NCI-H524 (cell line): ENCODE measurements around the gene OSTM1.
A peak's percentile ranks its signal among the peaks of the same experiment; 100 is the strongest.

Source experiments
- DNase-seq, 2 experiments: peaks; one replicate each; lab custom pipeline; 2025; lab: John Stamatoyannopoulos, UW

Gene OSTM1, protein sequence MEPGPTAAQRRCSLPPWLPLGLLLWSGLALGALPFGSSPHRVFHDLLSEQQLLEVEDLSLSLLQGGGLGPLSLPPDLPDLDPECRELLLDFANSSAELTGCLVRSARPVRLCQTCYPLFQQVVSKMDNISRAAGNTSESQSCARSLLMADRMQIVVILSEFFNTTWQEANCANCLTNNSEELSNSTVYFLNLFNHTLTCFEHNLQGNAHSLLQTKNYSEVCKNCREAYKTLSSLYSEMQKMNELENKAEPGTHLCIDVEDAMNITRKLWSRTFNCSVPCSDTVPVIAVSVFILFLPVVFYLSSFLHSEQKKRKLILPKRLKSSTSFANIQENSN

DNA sequence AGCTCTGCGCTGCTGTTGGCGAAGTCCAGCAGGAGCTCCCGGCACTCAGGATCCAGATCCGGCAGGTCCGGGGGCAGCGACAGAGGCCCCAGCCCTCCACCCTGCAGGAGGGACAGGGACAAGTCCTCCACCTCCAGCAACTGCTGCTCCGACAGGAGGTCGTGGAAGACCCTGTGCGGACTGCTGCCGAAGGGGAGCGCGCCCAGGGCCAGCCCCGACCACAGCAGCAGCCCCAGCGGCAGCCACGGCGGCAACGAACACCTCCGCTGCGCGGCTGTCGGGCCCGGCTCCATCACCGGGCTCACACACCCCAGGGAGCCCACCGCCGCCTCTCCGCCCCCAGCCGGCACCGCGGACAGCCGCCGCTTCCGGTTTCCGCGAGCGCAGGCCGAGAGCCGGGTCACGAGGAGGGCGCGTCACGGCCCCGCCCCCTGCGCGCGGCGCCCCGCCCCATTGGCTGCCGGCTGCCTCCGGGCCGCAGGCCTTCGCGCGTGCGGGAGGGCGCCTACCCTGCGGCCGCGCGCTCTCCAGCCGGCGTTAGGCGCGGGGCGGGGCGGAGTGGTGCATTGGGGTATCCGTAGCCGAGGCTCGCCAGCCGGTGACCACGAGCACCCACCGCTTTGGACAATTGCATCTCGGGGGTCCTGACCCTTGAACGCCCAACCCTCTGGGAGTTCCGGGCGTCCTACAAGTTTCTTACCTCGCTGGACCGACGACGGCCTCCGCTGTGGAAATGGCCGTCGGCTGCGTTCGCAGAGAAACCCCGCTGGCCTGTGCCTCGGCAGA lies at the start of gene OSTM1:
TSS of gene OSTM1 (minus strand) at position 383 of the 786 bp plus-strand sequence. CDS start at position 293, 90 bp downstream.
- peak; percentile 56 to 83 for DNase-seq

DNA sequence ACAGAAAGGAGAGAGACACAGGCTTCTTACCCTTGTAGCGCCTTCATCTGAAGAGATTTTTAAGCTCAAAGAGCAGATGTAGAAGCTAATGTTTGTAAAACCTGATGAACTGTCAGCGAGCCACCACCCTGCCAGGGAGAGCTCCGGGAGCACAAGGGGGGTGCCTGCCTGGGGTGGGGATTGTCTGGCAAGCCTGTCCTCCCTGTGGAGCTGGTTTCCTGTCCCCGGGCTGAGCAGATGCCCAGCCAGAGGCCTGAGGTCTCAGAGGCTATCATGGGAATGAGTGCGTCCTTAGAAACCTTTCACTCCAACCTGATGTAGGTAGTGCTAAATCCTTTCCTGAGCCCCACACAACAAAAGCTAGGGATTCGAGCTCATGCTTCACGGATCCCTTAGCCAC lies 49.4 kb upstream of the OSTM1 start:
- DNase-seq = no peak

DNA sequence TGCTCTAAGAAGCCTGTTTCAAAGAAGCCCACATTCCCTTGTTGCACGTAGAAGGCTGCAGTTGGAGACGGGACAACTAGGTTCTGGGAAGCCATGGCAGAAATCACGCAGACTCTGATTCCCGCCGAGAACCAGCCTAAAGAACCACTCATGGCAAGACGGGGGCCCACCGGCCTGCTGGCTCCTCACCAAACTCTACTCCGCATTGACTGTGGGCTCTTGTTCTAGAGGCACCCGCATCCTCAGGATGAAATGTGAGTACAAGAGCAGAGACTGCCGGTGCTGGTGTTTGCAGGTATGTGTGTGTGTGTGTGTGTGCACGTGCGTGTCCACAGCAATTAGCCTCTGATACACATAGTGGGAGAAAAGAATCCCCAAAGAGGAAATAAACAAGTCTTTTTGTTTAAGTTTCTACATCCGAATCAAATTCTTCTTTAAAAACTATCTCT lies 49.0 kb upstream of the OSTM1 start:
- no peak for DNase-seq

DNA sequence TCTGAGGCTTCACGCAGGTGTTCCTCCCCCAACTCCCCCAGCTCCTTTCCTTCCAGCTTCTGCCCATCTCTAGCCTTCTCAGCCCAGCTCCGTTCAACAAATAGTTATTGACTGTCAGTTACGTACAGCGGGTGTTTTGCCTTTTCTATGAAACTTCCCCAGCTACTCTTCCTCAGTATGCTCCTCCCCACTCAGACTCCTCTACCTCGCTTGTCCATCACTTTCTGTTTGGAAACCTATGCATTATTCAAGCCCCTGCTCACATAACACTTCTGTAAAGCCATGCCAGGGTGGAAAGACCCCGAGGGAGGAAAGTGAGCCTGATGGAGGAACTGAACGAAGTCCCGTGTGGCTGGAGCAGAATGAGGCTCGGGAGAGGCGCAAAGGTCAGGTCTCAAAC lies 47.1 kb upstream of the OSTM1 start:
- no peak for DNase-seq

DNA sequence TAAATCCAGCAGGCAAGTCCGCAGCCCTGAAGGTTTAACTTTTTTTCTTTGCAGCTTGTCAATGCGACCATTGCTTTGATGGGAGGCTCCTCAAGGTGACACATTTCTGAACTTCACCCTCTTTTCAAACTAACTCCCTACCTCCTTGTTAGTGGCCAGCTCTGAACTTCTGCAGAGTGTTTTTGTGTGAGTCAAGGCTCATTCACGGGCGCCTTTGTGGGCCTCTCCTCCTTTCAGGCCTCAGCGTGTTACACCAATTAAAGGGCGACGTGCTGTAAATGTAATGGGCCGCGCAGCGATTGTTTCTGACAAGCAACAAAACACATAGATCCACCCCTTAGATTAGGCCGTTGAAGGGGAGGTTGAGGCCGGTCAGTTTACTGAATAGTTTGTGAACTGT lies 45.8 kb upstream of the OSTM1 start:
- DNase-seq = no peak

DNA sequence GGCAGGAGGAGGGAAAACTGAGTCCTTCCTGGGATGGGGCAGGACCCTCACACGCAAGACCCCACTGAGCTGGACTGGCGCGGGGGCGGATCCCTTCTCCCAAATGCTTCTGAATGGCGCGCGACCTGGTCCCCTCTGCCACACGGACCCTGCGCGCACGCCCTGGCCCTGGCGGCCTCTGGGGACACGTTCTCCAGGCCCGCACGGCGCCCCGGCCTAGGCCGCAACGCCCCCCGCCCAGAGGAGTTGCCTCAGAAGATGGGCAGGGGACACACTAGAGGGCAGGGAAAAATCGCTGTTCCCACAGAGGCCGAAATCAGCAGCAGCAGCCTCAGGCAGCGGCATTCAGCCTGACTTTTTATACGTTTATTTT lies 45.2 kb upstream of the OSTM1 start:
- DNase-seq = no peak

DNA sequence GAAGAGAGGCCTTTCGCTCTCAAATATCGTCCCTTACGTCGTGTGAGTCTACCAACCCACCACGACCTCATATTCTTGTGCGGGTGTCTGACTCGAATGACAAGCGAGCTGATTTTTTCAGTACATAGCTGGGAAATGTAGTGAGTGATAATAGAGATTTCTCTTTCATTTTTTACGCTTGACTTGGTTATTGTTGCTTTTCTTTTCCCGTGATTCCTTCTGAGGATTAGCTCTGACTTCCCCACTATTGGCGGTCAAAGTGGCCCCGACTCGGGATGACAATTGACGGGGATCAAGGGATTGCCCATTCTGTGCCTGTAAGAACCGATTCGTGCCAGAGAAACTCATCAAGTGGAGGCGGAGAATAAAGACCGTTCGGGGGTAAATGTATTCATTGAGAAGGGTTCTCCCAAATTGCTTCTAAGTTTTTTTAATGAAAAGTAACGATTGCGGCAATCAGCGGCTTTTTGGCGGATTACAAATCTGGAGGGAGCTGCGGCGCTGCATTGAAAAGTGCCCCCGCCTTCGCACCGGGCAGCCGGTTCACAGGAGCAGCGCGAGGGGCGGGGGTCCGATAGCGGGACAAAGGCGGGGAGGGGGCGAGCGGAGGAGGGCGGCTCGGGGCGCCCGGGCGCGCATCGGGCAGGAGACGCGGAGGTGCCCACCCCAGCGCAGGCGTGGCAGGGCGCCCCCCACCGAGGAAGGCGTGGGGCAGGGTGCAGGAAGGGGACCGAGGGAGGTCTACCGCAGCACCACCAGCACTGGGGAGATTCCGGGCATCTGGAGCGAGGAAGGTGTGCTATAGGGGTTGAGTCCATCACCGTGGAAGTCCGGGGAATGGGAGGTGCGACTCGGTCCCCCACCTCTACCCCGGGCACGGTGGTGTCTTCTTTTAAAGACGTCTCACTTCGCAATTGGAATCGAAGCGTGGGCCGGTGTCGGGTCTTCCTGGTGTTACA lies 44.5 kb upstream of the OSTM1 start:
- peak in 1 of 2 experiments; percentile 64 for DNase-seq

DNA sequence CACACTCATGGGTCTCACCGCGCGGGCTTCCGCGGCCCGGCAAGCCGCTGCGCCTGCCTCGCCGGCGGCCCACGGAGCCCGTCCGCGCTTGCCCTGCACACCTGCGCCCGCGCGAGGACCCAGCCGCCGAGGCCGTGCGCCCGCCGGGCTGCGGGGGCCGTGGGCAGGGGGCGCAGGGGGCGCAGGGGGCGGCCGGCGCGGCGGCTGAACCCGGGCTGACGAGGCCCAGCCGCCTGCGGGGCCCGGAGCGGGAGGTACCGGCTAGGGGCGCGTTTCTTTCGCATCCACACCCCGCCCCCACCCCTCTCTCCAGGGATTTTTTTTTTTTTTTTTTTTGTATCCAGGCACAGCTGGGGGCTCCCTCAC lies 43.8 kb upstream of the OSTM1 start:
- DNase-seq = no peak

DNA sequence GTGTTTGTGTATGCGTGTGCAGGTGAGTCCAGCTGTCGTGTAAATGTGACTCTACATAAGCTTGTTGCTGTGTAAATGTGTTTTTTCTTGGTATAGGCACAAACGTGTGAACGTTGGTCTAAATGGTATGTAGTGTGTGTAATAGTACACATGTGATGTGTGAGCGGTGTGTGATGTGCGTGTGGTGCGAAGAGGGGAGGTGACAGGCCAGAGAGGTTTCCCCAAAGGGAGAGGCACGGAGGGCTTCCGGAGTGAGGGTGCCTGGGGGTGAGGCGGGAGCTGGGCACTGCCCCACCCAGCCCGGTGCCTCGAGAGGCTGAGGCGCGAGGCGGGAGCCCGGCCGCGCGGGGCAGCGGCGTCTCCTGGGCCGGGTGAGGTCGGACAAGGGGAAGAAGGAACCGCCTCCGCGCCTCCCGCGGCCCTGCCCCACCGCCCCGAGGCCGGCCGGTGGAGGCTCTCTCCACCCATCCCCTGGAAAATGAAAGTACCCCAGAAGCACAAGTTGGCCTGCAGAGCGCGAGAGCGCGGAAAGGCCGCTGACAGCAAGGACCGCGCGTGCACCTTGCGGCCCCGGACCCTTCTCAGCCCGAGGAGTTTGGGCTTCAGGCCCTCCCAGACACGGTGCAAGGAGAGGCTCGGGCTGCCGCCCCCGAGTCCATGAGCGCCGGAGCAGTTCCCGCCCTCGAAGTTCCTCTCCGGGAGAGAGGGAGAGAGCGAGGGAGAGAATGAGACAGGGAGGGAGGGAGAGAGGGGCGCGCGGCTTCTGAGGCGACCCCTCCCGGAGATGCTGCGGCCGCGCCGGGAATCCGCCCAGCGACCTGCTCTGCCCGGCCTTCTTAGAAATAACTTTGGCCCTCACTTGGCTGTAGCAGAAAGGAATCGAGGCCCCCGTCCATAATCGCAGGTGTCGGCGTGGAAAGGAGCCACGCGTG lies 43.2 kb upstream of the OSTM1 start:
- DNase-seq = peak in 1 of 2 experiments; percentile 35

DNA sequence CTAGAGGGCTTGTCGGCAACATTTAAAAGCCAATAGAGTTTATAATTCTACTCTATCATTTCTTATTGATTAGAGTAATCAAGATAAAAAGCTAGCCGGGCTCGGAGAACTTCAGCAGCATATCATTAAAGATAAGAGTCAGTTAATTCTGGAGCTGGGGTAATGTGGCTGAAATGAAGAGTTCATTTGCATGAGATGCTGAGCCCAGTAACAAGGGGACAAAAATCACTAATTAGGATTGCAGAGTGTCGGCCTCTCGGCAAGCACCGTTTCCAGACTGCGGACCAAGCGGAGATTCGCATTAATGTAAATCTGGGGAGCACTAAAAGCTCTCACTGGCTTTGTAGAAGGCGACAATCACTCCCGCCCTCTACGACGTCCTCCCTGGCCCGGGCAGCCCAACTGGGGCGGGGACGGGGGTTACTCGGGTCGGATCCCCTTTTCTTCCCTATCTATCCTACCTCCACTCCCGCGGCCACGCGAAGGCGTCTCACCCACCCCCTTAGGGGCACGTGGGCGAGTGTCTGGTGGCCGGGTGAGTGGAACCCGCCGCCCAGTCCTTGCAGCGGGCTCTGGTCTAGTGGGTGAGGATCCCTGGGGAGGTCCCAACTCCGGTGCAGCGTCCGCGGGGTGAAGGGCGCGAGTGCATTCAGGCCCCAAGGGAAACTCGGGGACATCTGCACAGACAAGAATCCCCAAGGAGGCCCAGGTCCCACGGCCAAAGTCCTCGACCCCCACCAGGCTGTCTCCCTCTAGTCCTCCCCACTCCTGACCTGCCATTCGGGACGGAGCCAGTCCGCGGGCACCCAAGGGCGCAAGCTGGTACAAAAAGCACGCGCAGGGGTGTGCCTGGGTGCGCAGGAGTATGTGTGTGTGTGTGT lies 42.2 kb upstream of the OSTM1 start:
- DNase-seq = peak in 1 of 2 experiments; percentile 16

DNA sequence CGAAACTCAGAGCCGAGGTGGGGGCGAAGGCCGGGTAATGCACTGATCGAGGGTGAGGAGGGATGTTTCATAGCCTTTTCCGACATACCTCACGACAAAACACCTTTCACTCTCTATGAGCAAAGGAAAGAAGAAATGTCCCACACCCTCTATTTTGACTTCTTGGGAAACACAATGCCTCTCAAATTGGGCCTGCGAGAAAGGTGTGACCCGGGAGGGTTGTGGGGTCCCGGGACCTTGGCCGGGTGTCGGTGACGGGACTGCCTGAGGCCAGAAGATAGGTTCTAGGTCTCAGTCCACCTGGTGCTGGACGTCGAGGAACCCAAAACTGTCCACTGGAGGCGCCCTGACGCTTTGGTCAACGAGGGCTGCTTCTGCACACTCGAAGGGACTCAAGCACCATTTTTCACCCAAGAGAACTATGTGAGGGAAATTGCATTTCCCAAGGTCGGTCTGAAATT lies 41.1 kb upstream of the OSTM1 start:
- peak in 1 of 2 experiments; percentile 47 for DNase-seq

DNA sequence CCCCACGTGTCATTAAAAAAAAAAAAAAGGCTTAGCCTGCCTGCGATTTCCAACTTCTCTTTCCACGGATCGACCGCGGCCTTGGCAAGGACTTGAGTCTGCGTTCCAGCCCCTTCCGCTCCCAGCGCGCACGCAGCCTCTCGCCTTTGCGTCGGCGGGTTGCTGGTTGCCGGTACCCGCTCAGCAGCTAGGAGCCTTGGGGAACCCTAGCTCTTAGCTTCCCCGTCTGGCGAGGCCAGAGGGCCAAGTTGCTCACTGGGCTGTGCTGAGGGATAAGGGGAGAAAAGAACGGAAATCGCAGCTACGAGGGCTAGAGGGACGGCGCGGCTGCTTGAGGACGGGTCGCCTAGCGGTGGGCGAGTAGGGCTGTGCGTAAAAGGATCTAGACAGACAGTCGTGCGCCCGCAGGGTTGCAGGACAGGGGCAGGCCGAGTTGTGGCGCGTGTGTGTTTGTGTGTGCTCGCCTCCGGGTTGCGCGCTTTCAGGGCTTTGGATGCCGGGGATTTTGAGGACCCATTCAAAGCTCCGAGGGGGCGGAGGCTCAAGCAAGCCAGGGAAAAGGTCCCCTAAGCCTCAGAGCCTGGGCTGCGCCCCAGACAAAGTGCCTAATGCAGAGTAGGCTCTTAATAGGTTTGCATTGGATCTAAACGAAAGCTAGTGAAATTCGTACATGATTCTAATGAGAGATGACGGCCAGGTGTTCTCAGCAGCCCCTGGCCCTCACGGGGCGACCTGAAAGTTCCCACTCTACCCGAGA lies 40.5 kb upstream of the OSTM1 start:
- DNase-seq = peak; percentile 31 to 66

DNA sequence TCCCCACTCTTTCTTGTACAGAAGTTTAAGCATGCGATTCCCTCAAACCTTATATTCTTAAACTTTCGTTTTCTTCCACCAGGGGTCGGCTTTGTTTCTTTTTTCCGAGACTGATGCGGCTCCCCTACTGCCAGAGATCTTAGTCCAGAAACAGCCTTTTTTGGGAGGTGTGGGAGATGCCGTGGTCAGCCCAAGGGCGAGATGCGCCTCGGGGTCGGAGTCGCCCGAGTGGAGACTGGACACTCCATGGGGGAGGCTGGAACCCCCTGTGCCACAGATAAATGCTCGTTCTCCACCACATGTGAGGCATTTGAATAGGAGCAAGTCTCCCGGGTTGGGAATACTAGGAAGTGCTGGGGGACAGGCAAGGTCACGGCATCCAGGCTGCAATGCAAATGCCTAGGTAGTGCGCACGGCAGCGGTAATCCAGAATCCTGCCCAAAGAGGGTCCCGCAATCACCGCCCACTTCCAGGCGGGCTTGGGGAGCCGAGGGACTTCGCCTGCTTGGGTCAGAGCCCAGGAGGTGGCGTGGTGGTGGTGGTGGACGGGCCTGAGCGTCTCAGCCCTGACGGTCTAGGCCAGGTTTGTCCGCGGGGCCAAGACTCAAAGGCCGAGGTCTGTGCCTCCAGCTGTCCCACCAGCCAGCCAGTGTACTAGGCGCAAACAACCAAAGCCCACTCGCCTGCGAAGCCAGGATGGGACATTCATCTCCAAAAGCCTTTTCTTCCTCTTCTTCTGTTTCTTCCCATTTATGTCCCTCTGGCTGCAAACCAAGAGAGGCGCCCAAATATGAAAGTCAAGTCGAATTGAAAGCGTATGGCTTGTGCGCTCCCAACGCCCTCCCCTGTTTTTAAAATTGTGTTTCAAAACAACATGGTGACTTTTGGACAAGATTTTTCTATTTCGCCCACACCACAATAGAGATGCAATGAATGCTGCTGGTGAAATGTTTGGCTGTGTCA lies 39.3 kb upstream of the OSTM1 start:
- DNase-seq = peak; percentile 51

DNA sequence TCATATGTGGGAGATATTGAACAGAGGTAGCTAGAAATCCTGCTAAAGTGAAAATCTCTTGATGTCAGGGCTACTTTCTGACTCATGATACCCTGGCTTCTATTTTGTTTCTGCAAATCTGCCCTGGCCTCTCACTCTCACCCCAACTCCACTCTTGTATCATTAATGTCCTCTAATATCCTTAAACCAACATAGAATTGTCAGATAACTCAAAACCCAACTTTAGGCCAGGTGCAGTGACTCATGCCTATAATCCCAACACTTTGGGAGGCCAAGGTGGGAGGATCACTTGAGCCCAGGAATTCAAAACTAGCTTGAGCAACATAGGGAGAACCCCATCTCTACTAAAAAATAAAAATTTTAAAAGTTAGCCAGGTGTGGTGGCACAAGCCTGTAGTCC lies 33.8 kb upstream of the OSTM1 start:
- DNase-seq = no peak

DNA sequence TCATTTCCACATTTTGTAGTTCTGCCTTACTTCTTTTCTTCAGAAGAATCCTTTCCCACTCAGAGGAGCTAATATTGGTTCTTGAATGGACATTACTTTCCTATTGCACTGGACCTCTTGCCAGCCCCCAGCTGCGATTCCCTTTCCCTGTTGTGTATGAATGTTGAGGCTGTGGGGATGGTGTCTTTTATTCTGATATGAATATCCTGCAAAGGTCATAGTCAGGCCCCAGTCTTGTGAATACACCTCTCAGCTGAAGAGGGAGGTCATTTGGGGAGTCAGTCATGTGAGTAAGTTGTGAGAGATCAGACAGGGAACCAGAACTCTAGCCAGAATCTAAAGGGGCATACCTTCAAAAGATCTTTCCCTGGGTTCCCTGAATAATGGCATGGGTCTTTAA lies 32.6 kb upstream of the OSTM1 start:
- DNase-seq = no peak

DNA sequence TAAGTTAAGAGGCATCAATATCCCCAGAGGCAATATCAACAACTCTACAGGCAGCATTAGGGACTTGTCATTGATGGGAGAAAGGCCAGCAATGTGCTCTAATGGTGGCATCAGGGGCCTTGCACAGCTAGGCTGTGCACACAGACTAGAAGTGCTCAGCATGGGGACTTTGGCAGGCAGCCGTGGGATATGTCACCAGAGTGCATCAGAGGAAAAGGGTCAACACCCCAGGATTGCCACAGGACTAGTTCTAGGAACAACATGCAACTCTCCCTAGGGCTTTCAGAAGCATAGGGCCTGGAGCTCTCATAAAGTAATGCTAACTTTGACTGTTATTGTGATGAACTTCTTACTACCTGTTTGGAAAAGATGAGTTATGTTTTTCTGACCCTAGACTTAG lies 32.2 kb upstream of the OSTM1 start:
- DNase-seq = no peak

DNA sequence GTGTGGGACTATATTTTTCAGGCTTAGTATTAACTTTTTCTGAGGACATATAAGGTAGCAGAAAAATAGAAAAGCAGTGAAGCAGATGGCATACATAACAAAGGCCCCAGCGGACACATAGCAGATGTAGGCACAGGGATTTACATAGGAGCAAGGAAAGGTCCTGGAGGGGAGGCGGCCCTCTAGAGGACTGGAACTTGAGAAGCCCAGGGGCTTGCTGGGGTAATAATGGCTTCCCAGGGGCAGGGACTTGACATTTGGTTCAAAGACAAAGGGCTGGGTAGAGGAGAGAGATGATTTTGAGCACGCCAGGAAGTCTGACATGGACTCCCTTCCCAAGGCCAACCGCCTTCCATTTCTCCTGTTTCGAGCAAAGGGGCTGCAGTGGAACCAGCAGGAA lies 31.7 kb upstream of the OSTM1 start:
- peak; percentile 60 to 89 for DNase-seq

DNA sequence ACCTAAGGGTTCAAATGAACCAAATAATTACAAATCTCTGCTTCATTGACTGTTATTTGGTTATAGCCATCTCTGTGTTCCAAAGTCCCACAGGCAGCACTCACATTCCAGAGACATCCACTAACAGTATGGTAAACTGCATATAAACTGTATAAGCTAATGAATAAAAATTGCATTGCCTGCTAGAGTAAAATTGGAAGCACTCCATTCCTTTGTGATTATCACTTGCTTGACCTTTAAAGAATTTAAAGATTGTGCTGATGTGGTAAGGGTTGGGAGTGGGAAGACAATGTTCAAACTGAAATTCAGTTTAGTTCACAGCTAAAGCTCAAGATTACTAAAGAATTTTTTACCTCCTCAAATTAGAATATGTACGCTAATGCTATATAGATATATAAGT lies 31.0 kb upstream of the OSTM1 start:
- no peak for DNase-seq
